HG03571 (cell line): ENCODE measurements around the gene OSBPL9.

Experiments
- ATAC-seq: cut with Tn5 transposase; IDR thresholded peaks from one replicate; pipeline ENCODE4 v1.9.1; 2021; ENCODE audit not compliant: unreplicated experiment

OSBPL9 gene

GRCh38 chr1:51734896-51735745 is 118.2 kb downstream of the OSBPL9 start:
- no peak for ATAC-seq

DNA sequence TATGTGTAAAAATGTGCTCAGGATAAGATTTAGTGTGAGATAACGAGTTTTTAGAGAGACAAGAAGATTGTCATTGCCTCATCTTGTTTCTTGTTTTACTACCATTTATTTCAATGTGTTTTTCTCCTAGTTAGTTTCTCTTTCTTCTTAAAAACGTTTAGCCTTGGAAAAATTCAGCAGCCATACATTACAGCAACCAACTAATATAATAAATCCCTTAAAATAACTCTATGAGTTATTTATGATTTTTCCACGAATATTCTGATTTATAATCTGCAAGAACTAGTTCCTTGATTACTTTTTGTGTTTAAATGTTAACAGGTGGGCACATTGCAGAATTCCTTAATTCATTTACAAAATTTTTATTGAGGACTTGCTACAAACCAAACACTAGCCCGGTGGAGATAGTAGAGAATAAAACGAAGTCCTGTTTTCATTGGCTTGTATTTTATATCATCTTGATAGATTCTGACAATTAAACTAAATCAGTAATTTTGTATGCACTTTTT is 118.9 kb downstream of the OSBPL9 start:
- ATAC-seq = no peak

- no peak for ATAC-seq
Measured at GRCh38 chr1:51736702-51737101, 119.8 kb downstream of the OSBPL9 start.

GRCh38 chr1:51738681-51739080 is 121.8 kb downstream of the OSBPL9 start:
- ATAC-seq = no peak

GRCh38 chr1:51740652-51741051 is 123.8 kb downstream of the OSBPL9 start:
- ATAC-seq = peak; percentile 53

DNA sequence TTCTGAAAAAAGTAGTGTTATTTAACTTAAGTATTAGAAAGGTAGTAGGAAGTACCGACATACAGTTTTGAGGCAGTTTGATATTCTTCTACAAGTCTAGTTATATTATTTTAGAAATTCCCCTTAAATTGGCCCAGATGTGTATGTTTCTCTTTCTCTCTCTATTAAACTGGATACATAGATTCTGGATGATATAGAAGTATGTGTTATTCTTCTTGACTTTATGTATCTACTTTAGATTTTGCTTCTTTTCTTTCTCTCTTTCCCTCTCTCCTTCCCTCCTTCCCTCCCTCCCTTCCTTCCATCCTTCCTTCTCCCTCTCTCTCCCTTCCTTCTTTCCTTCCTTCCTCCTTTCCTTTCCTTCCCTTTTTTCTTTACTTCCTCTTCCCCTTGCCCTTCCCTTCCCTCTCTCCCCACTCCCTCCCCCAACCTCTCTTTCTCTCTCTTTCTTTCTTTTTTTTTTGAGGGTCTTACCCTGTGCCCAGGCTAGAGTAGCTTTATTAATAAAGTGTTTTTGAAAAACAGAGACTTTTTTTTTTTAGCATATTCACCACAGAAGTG is 124.3 kb downstream of the OSBPL9 start:
- ATAC-seq = no peak

GRCh38 chr1:51744506-51745303 is 127.8 kb downstream of the OSBPL9 start:
- ATAC-seq = no peak

DNA sequence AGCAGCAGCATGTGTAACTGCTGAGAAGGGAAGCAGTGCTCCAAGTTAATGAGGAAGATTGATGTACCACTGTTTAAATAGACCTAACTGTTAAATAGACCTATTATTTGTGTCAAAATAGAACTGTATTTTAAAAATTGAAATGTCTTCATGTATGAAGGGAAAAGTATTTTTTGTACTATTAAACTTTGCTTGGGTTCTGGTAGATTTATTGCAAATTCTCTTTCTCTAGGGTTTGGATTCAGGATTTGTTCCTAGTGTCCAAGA is 128.3 kb downstream of the OSBPL9 start:
- ATAC-seq = no peak

GRCh38 chr1:51749151-51749550 is 132.3 kb downstream of the OSBPL9 start:
- ATAC-seq = no peak

- no peak for ATAC-seq
Measured at GRCh38 chr1:51750218-51750617, 133.3 kb downstream of the OSBPL9 start.

GRCh38 chr1:51750729-51751128 is 133.8 kb downstream of the OSBPL9 start:
- ATAC-seq = no peak

DNA sequence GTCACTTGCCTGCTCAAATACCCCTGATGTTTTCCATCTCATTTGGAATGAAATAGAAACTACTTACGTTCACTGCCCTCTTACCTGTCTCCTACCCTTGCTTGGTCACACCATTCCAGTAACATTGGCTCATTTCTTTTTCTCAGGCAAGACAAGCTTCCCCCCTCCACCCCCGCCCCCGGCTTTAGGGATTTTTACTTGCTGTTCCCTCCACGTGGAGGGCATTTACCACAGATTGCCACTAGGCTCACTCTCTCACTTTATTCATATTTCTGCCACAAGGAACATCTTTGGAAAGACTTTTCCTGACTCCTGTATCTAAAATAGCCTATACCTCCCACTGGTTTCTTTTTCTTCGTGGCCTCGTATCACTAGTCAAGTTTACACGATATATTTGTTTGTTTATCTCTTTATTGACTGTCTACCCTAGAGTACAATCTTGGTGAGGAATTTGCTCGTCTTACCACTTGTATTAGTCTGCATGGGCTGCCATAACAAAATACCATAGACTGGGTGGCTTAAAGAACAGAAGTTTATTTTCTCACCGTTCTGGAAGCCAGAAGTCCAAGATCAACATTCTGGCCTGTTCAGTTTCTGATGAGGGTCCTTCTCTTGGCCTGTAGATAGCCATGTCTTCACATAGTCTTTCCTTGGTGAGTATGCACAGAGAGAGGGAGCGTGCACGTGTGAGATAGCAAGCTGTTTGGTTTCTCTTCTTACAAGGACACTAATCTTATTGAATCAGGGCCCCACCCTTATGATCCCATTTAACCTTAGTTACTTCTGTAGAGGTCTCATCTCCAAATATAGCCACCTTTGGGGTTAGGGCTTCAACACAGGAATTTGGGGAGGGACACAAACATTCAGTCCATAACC is 135.4 kb downstream of the OSBPL9 start:
- no peak for ATAC-seq

DNA sequence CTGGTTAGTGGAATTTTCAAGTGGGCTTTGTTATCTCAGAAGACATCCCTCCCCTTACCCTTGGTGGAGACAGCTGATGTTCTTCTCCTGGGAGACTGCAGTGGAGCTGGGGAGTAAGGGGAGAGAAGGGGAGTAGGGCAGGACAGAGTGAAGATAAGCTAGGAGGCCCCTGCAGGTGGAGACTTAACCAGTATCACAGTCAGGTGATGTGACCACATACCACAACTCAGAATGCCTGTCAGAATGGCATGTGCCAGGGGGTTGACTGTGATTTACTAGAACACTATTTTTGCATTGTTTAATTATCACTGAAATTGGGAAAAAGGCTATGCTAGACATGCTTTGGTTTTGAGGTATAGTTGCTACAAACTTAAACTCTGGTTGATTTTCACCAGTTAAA is 137.1 kb downstream of the OSBPL9 start:
- no peak for ATAC-seq

- ATAC-seq = no peak
Measured at GRCh38 chr1:51754666-51755065, 137.8 kb downstream of the OSBPL9 start.

GRCh38 chr1:51755437-51755836 is 138.5 kb downstream of the OSBPL9 start:
- ATAC-seq = no peak

GRCh38 chr1:51756290-51756689 is 139.4 kb downstream of the OSBPL9 start:
- no peak for ATAC-seq

GRCh38 chr1:51758310-51758709 is 141.4 kb downstream of the OSBPL9 start:
- ATAC-seq = no peak

DNA sequence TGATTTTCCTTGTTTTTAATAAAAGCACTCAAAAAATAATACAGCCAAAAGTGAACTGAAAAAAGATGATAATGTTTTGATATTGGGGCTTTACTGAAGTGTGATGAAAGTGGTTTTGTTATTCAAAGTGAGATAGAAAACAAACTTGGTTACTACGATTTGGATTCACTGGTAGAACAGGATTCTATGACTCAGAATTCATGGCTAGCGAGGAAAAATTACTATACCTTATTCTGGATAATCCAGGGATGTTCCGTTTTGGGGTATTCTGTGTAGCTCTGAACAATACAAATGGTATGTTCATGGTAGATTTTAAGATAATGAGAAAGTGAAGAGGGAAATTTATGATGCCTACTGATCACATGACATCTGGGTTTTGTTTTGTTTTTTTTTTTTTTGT is 144.0 kb downstream of the OSBPL9 start:
- no peak for ATAC-seq

DNA sequence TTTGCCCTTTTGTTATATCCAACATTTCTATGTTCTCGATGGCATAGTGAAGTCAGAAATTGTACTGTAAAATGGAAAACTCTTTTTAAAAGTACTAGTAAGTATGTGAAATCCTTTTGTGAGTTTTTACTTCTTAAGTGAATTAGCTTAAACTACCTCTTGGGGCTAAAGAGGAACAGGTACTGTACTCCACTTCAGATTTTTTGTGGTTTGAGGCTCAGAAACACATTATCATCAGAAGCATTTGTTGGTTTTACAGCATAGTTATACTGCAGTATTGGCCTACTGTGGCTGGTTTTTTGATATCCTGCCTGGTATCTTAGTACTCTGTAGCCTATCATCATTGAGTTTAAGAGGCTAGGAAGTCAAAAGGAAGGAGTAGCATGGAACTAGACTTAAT is 144.5 kb downstream of the OSBPL9 start:
- no peak for ATAC-seq

- ATAC-seq = no peak
Measured at GRCh38 chr1:51768971-51769588, 152.2 kb downstream of the OSBPL9 start.

- ATAC-seq = no peak
Measured at GRCh38 chr1:51776408-51776807, 159.5 kb downstream of the OSBPL9 start.
